ENCODE data around the gene TTC24.

TTC24 gene

DNA sequence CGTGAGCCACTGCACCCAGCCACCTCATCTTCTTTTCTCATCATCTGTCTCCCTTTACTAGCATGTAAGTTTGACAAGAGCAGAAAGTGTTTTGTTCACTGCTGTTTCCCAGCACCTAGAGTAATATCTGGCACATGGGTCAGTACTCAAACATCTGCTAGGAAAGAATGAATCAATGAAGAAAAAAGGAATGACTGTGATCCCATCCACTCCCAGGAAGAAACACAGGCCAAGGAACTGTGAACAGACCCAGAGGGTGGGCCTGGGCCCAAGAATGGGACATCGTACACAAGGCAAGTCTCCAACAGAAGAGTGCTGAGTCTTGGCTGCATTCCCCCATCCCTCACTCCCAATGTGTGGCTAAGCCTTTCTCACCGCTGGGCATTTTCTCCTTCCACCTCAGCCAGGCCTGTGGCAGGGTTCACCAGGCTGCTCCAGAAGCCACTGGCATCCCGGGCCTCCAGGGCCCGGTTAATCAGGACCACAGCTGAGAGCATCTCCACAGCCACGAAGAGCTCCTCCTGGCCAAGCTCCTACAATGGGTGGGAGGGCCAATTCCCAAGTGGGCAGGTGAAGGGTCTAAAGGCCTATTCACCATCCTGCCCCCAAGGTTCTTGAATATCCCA lies 25.6 kb upstream of the TTC24 start:
- CTCF ChIA-PET: interaction anchor here (0.7 kb wide), 1 partner anchor 97 kb away, joined by 6 read pairs; no protein-coding TSS in a partner anchor
- no peak for DNase-seq (ENCODE audit: extremely low spot score)
- POLR2A ChIA-PET: interaction anchor here (1.2 kb wide), 1 partner anchor 53 kb away, joined by 3 read pairs; no protein-coding TSS in a partner anchor
- TF ChIP-seq SP1 (IDR thresholded peaks at IDR 0.05): no peak
- TF ChIP-seq L3MBTL2 (conservative IDR thresholded peaks at IDR 0.05): no peak
- no peak for TF ChIP-seq ARNT (IDR thresholded peaks at IDR 0.05)
- TF ChIP-seq FOXM1 (IDR thresholded peaks at IDR 0.05; ENCODE audit: borderline replicate concordance): no peak
- TF ChIP-seq ELF4 (IDR thresholded peaks at IDR 0.05): no peak
- TF ChIP-seq FOXA1 (IDR thresholded peaks at IDR 0.05): no peak
- no peak for TF ChIP-seq FOXK2 (IDR thresholded peaks at IDR 0.05)
- TF ChIP-seq TARDBP (IDR thresholded peaks at IDR 0.05): no peak
- no peak for TF ChIP-seq ZNF384 (IDR thresholded peaks at IDR 0.05)
- no peak for TF ChIP-seq NFRKB (IDR thresholded peaks at IDR 0.05)
- TF ChIP-seq BHLHE40 (IDR thresholded peaks at IDR 0.05; ENCODE audit: borderline replicate concordance): no peak
- no peak for TF ChIP-seq LEF1 (IDR thresholded peaks at IDR 0.05; ENCODE audit: borderline replicate concordance)
- TF ChIP-seq CTBP1 (IDR thresholded peaks at IDR 0.05; ENCODE audit: borderline replicate concordance): no peak

DNA sequence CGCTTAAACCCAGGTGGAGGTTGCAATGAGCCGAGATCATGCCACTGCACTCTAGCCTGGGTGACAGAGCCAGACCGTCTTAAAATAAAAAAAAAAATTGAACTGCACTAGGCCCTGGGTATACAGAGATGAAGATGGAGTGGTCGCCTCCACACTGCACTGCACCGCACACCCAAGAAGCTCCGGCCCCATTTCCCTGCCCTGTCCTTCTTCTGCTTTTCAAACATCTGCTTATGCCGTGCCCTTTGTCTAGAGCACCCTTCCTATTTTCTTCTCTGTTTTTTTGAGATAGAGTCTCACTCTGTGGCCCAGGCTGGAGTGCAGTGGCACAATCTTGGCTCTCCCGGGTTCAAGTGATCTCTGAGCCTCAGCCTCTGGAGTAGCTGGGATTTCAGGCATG lies 24.6 kb upstream of the TTC24 start:
- CTCF ChIA-PET: interaction anchor here (0.7 kb wide), 1 partner anchor 74 kb away, joined by 3 read pairs; no protein-coding TSS in a partner anchor
- DNase-seq (ENCODE audit: extremely low spot score): no peak
- TF ChIP-seq SP1 (IDR thresholded peaks at IDR 0.05) (no peak), ARNT (IDR thresholded peaks at IDR 0.05) (no peak), FOXM1 (IDR thresholded peaks at IDR 0.05; ENCODE audit: borderline replicate concordance) (no peak), BHLHE40 (IDR thresholded peaks at IDR 0.05; ENCODE audit: borderline replicate concordance) (no peak), L3MBTL2 (conservative IDR thresholded peaks at IDR 0.05) (no peak), TARDBP (IDR thresholded peaks at IDR 0.05) (no peak)
- POLR2A ChIA-PET: interaction anchor here (0.8 to 1.2 kb wide), 2 partner anchors 54 to 98 kb away, joined by 3 read pairs; no protein-coding TSS in a partner anchor

DNA sequence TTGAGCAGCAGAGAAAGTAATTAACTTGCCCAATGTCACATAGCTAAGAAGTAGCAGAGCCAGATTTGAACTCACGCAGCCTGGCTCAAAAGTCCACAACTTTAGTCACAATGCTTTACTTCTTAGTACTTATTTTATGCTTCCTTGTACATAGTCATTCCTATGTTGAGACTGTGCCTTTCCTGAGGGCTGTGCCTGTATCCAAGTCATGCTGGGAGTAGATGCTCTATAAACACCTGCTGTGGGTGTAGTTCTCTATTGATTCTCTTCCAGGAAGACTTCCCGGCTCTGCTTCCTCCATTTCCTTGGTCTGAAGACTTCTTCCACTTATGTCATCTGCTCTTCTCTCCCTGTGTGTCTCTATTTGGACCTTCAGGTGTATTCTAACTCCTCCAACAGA lies 23.8 kb upstream of the TTC24 start:
- no peak for DNase-seq (ENCODE audit: extremely low spot score)
- POLR2A ChIA-PET: interaction anchor here (0.8 kb wide), 1 partner anchor 99 kb away, joined by 3 read pairs; no protein-coding TSS in a partner anchor
- TF ChIP-seq CTBP1 (IDR thresholded peaks at IDR 0.05; ENCODE audit: borderline replicate concordance): no peak
- no peak for TF ChIP-seq FOXA1 (IDR thresholded peaks at IDR 0.05)
- TF ChIP-seq ARNT (IDR thresholded peaks at IDR 0.05): no peak
- TF ChIP-seq, protein P1, sequence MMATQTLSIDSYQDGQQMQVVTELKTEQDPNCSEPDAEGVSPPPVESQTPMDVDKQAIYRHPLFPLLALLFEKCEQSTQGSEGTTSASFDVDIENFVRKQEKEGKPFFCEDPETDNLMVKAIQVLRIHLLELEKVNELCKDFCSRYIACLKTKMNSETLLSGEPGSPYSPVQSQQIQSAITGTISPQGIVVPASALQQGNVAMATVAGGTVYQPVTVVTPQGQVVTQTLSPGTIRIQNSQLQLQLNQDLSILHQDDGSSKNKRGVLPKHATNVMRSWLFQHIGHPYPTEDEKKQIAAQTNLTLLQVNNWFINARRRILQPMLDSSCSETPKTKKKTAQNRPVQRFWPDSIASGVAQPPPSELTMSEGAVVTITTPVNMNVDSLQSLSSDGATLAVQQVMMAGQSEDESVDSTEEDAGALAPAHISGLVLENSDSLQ (IDR thresholded peaks at IDR 0.05): no peak
- CTCF ChIA-PET: no interaction called here

DNA sequence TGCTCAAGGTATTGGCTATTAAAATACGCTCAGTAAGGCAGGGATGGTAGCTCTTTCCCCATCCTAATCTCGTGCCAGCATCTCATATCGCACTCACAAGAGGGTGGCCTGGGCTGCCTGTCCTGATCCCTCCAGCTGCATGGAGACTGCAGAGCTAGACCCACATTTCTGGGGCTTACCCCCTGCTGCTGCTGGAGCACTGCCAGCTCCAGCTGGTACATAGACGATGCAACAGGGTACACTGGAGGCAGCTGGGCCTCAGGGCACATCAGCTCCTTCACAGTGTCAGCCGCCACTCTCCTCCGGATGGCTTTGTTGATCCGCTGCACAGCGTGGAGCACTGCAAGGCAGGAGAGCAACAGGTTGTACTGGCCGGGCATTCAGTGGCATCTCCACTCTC lies 23.2 kb upstream of the TTC24 start:
- TF ChIP-seq FOXM1 (IDR thresholded peaks at IDR 0.05; ENCODE audit: borderline replicate concordance) (no peak), SP1 (IDR thresholded peaks at IDR 0.05) (no peak), LEF1 (IDR thresholded peaks at IDR 0.05; ENCODE audit: borderline replicate concordance) (no peak), HDGF (IDR thresholded peaks at IDR 0.05; ENCODE audit: borderline replicate concordance) (no peak), FOXK2 (IDR thresholded peaks at IDR 0.05) (no peak)
- DNase-seq (ENCODE audit: extremely low spot score): no peak
- ChIA-PET CTCF (no interaction called here), POLR2A (no interaction called here)

DNA sequence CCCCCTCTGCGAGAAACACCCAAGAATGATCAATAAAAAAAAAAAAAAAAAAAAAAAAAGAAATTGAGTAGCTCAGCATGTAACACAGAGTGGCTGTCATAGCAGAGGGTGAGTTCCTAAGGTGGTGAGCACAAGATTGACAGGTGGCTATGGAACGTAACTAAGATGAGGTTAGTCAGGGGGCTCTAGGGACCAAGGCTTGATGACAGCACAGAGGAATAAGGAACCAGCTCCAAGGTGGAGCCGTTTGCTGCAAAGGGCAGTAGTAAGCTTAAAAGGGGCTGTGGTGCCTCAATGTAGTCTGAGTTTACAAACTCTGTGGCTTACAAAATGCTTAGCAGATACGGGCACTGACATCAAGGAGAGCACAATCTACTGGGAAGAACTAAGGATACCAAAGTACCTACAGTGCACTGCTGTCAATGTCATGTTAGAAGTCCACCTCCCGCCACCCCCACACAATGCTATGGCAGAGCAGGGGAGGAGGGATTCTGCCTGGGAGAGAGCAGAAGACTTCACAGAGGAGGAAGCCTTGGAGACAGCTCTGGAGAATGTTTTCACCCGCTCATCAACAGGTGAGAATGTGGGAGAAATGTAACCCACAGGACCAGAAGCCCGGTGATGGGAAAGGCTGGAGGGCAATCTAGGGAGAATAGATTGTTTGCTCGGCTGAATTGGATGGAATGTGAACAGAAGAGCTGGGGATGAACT lies 20.3 kb upstream of the TTC24 start:
- no peak for TF ChIP-seq NFRKB (IDR thresholded peaks at IDR 0.05)
- no peak for TF ChIP-seq FOXM1 (IDR thresholded peaks at IDR 0.05; ENCODE audit: borderline replicate concordance)
- TF ChIP-seq ZNF384 (IDR thresholded peaks at IDR 0.05): no peak
- ChIA-PET POLR2A (interaction anchor here (1.2 kb wide), 1 partner anchor 12 kb away, joined by 5 read pairs; no protein-coding TSS in a partner anchor), CTCF (no interaction called here)
- DNase-seq (ENCODE audit: extremely low spot score): no peak

DNA sequence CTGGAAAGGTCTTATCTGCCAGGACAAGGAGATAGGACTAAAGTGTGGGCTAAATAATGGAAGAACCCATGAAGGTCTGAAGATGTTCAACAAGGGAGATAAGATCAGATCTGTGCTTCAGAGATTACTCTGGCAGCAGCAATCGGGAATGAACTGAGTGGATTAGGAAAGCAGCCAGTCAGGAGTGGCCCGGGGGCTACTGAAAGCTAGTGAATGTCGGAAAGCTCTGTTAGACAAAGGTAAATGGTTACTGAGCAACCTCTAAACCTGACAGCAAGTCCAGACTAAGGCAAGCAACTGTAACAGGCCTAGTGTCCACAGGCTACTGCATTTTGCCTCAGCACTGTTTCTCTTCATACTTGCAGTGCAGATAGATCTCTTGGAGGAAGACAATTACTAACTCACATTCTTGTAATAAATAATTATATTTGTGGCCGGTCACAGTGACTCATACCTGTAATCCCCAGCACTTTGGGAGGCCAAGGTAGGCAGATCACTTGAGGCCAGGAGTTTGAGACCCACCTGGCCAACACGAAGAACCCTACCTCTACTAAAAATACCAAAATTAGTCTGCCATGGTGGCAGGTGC lies 19.6 kb upstream of the TTC24 start:
- ChIA-PET POLR2A (interaction anchor here (1.2 kb wide), 1 partner anchor 12 kb away, joined by 5 read pairs; no protein-coding TSS in a partner anchor), CTCF (interaction anchor here (0.6 kb wide), 1 partner anchor 197 kb away, joined by 3 read pairs; no protein-coding TSS in a partner anchor)
- no peak for DNase-seq (ENCODE audit: extremely low spot score)
- TF ChIP-seq FOXA1 (IDR thresholded peaks at IDR 0.05) (no peak), SUZ12 (IDR thresholded peaks at IDR 0.05) (no peak), FOXM1 (IDR thresholded peaks at IDR 0.05; ENCODE audit: borderline replicate concordance) (no peak), ZNF384 (IDR thresholded peaks at IDR 0.05) (no peak), ELF4 (IDR thresholded peaks at IDR 0.05) (no peak), FOXK2 (IDR thresholded peaks at IDR 0.05) (no peak), BHLHE40 (IDR thresholded peaks at IDR 0.05; ENCODE audit: borderline replicate concordance) (no peak), ARNT (IDR thresholded peaks at IDR 0.05) (no peak), NFRKB (IDR thresholded peaks at IDR 0.05) (no peak), HDGF (IDR thresholded peaks at IDR 0.05; ENCODE audit: borderline replicate concordance) (no peak), TARDBP (IDR thresholded peaks at IDR 0.05) (no peak), L3MBTL2 (conservative IDR thresholded peaks at IDR 0.05) (no peak), CTBP1 (IDR thresholded peaks at IDR 0.05; ENCODE audit: borderline replicate concordance) (no peak), SP1 (IDR thresholded peaks at IDR 0.05) (no peak), LEF1 (IDR thresholded peaks at IDR 0.05; ENCODE audit: borderline replicate concordance) (no peak)
- TF ChIP-seq, protein P1 (IDR thresholded peaks at IDR 0.05): no peak

Data from HEK293T (cell line).